HG03039 (cell line): ENCODE data around the gene LDLRAD4.
"Not testable (repeated sequence)": the region's sequence is repeated elsewhere in the genome, so short reads cannot be mapped to it uniquely, and the experiment has no call there.

Experiments
- ATAC-seq: cut with Tn5 transposase; IDR thresholded peaks from one replicate; pipeline ENCODE4 v1.9.1; 2021; ENCODE audit warnings: mild to moderate bottlenecking, moderate library complexity; ENCODE audit not compliant: unreplicated experiment

LDLRAD4 gene

DNA sequence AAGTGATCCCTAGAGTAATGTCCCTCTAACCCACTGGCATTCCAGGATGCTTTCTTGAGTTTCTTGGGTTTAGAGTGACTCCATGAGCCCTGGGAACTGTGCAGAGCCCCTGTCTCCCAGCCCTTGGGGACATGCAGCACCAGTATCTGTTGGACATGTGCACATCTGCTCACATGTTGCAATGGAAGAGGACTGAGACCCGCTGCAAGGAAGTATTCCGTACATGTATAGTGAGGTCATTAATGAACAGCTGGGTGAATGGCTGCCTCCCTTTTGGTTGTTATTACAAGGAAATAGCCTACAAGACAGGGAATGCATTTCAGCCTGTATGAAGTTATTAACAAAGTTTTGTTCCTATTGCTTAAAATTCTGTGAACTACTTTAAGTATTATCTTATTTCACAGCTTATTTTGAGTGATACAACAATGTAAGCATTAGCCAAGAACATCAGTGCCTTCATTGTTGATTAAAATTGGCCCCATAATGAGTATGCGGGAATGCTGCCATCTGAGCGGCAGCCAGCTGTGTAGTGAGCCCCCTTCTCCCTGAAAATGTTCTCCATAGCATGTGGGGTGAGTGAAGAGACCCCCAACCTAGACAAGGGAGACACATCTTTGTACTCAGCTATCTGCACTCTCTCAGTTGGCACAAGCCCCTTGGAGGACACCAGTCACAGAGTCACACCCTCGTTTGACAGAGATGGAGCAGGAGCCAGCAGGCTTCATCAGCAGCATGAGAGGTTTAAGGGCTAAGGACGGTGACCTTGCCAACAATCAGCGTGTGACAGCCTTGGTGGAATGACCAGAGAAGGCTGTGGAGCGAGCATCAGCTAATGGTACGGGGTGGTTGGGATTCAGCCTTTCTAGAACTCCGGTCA lies 420.4 kb downstream of the LDLRAD4 start:
- no peak for ATAC-seq

DNA sequence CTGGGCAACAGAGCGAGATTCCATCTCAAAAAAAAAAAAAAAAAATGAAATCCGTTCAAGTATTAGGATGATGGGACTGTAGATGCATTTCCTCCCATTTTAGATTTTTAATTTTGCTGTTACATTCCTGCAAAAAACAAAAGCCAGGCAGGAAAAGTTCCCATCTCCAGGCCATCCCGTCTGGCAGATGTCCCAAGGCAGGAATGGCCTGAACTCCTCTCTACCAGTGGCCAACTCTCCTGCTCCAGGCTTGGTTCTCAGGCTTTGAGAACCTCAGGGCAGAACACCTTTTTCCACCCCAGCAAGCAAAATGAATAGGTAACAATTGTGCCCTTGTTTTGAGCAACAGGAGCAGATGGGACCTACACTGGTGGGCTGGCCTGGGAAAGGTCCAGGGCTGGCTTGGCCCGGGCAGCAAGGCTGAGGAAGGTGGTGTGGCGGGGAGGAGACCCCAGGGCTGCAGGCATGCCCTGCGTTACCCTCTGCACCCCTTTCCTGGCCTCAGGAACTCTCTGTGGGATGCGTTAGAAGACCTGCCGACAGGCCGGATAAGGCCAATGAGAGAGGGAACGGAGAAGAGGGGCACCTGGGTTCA lies 421.8 kb downstream of the LDLRAD4 start:
- no peak for ATAC-seq

DNA sequence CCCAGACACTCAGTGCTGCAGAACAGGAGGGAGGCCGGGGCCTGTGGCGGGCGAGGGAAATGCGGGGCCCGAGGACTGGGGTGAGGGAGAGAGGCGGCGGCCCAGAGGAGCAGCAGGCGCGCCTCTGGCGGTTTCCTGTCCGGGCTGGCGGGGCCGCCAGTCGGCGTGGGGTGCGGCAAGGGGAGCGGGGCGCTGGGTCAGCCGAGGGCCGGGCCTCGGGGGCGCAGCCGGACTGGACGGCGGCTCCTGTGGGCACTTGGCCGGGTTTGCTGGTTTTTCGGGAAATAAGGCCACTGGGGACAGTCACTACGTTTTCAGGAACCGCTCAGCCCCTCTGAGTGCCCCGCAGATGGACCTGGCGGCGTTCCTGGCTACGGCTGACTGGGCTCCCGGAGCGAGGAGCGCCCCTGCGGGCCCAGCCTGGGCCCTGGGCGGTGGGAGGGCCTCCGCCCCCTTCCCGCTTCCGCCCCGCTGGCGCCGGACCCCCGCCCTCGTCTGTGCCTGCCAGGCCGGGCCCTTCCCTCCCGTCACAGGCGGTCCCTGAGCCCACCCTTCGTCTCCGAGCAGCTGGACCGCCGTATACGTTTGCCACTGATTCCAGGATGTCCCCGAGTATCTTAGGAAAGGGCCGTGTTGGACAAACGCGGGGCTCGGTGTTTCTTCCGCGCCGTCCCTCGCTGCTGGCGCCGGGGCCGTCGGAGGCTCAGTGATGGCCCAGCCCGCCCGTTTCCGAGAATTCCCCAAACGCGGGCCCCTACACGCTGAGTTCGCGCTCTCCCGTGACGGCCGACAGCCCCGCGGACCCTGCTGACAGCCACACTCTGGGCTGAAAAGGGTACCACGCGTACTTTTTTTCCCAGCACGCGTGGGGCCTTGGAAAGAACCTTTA lies 423.2 kb downstream of the LDLRAD4 start:
- no peak for ATAC-seq

DNA sequence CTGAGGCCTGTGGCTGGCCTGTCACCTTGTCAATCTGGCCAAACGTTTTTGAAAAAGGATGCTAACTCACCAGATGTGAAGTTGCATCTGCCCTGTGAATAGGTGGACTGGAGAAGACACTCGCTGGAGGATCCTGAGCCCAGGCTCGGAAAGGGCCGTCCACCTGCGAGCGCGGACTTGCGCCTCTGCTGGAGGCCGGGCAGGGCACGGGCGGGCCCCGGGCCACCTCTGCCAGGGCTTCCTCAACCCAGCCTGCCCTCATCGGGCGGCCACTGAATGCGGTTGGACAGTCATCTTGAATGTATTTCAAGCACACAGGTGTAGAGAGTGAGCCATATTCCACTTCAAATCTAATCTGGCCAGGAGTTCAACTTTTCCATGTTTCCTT lies 423.9 kb downstream of the LDLRAD4 start:
- no peak for ATAC-seq

DNA sequence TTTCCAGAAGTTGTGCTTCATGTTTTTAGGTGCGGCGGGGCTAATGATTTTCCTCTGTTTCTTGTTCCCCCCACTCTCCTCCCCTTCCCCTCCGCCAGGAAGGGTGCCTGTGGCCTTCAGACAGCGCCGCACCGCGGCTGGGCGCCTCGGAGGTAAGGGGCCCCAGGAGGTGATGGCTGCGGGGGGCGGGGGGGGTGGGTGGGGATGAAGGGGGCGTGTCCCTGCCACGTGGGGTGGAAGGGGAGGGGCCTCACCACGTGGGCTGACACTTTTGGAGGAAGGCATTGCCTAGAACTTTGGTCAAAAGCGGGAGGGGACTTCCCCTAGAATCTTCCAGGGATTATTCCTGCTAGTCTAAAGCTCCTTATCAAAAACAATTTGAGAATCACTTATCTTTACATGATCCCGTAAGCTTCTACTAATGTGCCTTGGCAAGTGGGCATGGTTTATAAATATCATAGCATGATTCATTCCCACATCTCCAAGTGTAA lies 424.7 kb downstream of the LDLRAD4 start:
- ATAC-seq: no peak

DNA sequence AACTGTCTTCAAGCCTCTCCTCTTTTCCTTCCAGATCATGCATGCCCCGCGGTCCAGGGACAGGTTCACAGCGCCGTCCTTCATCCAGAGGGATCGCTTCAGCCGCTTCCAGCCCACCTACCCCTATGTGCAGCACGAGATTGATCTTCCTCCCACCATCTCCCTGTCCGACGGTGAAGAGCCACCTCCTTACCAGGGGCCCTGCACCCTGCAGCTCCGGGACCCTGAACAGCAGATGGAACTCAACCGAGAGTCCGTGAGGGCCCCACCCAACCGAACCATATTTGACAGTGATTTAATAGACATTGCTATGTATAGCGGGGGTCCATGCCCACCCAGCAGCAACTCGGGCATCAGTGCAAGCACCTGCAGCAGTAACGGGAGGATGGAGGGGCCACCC lies 426.5 kb downstream of the LDLRAD4 start:
- no peak for ATAC-seq

DNA sequence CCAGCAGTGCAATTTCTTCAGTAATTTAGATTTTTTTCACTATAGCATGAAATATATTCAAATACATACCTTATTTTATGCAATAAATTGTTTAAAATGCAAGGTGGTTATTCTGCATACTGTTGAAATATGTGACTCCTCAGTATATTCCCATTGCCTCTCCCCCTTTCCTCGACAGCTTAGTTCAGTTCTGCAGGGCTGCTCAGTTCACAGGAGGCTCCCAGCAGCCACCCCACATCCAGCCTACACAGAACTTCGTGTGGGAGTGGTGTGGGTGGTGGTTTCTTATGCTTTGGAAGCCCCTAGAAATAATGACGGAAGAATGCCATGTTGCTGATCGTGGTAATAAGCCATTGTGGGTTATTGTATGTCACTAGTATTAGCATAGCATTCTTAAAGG lies 428.1 kb downstream of the LDLRAD4 start:
- ATAC-seq: no peak

DNA sequence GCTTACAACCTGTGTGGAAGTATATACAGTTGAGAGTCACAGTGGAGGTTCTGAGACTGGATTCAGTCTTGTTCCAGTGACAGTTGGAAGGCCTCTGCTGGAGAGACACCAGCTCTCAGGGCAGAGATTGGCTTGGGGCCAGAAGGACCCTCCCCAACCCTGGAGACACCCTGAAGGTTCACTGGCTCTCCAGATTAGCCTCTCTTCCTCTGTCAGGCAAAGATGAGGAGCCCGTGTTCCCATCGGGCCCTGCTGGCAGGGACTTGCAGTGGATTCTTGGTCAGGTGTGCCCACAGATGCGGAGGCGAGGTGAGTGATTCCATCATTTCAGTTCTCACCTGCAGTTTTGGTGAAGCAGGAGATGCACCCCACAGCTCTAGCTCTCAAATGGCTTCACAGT lies 429.2 kb downstream of the LDLRAD4 start:
- ATAC-seq: no peak

DNA sequence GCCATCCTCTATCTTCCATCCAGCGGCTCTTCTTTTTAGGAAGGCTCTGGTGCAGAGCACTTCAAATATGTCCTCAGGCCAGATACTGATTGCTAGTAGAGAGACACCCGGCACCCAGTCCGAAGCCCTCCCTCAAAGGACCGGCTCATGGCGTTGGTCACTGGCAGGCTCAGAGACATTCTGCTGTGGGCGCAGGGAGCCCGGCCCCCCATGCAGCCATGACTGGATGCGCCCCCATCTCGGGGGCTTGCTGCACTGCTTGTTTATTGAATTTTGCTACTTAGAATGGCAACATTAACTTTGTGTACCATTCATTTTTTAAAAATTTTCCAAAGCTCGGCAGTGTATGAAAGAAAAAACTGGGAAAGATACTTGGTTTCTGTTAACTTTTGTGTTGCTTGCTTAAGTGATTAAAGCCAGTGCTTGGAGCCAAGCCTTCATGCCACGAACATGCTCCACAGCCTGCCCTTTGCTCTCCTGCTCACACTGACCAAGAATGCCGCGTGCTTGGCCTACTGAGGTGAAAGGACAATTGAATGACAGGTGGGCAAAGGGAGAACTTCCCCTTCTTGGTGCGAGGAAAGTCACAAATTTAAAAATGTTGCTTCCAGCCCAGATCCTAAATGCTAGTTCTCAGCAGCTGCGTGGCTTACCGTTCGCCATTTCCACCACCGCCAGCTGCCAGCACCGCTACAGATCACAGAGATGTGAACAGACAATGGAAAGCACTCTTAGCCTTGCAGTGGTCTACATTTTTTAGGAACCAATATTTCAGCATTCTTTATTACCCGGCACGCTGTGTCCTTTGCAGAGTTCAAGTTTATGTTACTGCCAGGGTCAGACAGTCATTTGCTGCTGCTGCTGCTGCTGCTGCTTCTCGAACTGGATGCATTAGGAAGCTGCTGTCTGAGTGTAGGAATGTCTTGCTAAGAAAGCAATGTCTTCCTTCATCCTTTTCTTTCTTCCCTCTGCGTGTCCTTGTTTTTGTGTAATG lies 431.1 kb downstream of the LDLRAD4 start:
- no peak for ATAC-seq

DNA sequence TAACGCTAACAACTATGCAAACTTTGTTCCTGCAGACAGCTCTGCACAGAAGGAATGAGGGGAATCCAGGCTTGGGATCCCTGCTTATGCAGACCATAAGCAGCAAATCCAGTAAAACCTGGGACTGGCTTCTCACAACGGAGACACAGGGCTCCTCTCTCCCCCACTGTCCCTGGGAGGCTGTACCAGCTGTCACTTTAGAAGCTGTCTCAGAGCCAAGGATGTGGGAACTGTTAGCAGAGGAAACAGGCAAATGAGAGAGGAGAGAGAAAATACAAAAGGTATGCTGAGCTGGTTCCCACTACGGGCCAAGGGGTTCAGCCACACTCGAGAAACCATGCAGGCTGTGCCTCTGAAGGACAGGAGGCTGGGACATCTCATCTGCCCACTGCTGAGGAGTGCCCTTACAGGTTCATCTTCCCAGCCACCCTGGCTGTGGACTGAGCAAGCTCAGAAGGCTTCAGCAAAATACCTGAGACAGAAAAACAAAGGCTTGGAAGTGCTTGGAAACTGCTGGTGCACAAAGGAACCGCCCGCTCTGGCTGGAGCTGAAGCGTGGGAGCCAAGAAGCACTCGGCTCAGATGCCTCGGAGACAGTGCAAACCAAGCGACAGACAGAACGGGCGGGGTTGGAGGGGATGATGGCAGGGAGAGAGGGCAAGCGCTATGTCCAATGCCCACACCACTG lies 435.3 kb downstream of the LDLRAD4 start:
- ATAC-seq: no peak

DNA sequence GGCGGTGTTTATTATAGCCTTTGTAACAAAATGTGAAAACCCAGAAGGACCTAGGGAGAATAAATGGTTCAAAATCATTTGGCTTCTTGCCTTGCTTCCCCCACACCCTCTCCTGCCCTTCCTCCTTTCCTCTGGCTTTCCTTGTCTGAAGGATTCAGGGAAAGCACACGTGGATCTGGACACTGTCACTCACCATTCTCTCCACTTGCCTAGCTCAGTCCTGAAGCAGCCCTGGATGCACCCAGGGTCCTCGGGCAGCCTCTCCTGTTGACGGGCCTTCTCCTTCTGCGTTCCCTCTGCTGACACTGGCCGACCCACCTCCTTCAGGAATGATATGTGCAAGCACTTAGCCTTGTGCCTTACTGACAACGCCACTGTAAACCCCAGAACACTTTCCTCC lies 439.4 kb downstream of the LDLRAD4 start:
- no peak for ATAC-seq

DNA sequence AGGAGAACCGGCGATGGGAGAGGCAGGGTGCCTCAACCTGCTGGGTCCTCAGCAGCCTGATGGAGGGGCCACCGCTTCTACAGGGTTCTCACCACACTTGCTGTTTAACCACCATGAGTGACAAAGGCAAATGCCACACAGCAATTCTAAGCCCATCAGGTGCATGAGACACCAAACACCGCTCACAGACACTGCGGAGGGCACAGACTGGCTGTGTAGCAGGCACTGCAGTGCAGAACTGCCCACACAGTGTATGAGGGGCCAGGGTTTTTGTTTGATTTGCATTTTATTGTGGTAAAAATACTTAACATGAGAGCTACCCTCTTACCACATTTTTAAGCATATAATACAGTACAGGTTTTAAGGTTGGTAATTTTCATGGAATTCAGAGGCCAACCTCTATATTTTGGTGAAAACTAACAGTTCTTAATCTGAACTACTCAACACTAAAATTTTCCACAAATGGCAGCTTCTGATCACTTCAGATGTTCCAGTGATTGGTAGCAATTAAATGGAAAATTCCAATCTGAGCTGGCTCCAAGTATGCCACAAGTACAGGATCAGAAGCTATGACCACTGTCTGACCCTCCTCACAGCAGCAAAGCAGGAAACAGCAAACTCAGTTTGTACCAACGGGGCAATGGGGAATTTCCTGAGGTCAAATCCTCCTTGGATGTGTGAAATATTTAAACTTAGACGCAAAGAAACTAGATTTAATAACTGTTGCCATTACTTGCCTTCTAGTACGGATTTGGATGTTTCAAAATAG lies 440.1 kb downstream of the LDLRAD4 start:
- no peak for ATAC-seq

DNA sequence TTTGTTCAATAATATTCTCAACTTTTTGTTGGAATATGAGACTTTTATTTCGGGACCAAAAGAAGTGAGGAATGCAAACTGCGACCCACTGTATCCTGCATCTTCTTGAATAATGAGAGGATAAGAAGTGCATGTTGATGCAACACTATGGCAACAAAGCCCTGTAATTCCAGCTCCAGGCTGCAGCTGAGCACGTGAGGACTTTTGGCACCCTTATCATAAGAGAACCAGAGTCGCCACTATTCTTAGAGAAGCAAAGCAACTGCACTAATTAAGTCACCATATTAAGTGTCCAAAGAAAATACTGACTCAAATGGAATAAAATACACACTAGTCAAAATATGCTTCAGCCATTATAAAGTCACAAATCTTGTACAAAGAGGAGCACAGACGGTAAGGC lies 441.9 kb downstream of the LDLRAD4 start:
- ATAC-seq: no peak

DNA sequence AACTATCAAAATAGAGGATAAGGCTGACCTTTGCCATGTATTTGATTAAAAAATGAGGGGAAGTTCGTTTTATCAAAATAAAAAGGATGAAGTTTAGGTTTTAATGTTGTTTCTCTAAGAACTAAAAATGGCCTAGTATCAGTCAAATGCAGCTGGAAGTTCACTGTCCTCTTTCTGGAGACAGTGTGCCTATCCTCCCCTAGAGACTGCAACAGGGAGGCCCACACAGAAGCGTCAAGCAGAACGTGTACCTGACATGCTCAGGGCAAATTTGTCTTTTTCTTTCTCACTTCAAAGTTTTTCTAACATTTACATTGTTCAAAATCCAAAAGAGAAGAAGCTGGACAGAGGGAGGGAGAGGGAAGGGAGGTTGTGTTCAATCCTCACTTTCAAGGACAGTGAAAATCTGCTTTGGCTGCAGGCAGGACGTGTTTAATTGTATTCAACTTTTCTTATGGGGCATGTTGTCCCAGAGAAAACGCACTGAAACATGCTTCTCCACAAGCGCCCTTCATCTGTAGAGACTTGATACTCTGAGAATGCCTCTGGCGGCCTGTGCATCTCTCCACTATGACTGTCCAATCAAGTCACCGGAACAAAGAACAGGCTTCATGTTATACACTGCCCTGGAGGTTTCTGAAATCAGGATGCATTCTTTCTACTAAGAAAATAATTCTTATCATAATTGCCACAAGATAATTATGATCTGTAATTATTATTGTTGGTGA lies 442.7 kb downstream of the LDLRAD4 start:
- ATAC-seq: no peak

DNA sequence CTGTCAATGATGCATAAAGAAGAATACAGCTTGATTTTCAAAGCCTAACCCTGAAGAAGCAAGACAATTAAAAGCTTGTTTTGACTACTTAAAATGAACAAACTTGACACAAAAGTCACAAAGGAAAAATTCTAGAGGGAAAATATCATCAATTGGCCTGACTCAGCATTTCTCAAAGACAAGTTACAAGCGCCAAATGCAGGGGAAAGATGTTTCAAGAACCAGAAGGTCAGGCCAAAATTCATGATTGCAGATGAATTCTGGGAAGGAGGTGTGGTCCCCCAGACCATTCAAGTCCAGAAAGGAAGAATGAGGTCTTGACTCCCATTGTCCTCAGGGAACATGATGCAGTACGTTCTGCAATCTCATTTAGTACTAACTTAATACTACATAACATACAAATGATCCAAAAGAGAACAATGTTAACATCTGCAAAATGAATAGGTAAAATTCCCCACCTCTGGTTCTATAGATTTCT lies 443.3 kb downstream of the LDLRAD4 start:
- ATAC-seq: no peak

DNA sequence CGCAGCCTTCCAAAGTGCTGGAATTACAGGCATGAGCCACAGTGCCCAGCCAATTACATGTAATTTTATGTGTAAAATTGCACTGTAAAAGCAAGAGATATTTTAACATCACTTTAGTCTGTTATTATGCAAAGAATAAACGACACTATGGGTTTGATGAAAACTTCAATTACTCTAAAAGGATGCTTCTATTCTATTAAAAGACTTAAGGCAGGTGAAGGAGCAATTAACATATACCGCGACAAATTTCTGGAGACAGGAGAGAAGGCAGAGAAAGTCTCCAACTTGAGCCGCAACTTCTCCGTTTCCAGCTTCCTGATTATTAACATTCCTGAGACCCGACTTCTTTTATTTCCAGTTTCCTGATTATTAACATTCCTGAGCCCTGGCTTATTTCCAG lies 454.1 kb downstream of the LDLRAD4 start:
- ATAC-seq: no peak

DNA sequence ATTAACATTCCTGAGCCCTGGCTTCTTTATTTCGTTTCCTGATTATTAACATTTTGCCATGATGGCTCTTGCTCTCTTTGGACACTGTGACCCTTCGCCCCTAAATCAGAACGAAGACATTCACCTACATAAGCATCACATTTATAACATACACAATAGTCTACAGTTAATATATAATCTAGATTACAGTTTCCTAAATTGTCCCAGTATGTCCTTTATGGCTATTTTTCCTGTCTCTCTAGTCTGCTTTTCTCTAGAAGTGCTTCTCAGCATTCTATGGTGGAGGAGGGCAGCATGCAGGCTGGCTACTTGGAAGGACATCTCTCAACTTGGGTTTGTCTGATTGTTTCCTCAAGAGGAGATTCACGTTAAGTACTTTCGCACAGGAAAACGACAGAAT lies 457.9 kb downstream of the LDLRAD4 start:
- no peak for ATAC-seq

DNA sequence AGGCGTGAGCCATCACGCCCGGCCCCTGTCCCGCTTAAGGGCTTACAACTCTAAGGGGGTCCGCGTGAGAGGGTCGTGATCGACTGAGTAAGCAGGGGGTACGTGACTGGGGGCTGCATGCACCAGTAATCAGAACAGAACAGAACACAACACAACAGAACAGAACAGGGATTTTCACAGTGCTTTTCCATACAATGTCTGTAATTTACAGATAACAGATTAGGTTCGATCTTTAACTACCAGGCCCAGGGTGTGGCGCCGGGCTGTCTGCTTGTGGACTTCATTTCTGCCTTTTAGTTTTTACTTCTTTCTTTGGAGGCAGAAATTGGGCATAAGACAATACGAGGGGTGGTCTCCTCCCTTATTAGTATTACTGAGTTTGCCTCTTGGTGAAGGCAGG lies 458.8 kb downstream of the LDLRAD4 start:
- ATAC-seq: not testable (repeated sequence)
